Measurements from ENCODE around the gene ZMYND11. TPM values are rescaled to one million over a fixed set of nuclear protein-coding genes. Genes with fewer than 3 reads are reported as not detected.
A peak's percentile ranks its signal among the peaks of the same experiment; 100 is the strongest.

The ZMYND11 gene
- polyA plus RNA-seq, 2 of the 4 experiments (the other 2 are of a cell fraction): 47.7 to 99.7 TPM

- TF ChIP-seq KDM1A (IDR thresholded peaks at IDR 0.05; ENCODE audit: low read depth) (no peak), SREBF2 (IDR thresholded peaks at IDR 0.05) (no peak), POLR2AphosphoS2 (conservative IDR thresholded peaks at IDR 0.05; ENCODE audit: low read length) (no peak), SMC3 (IDR thresholded peaks at IDR 0.05) (no peak), FOSL2 (IDR thresholded peaks at IDR 0.05) (no peak), FOSL2 (CRISPR knock-in tag; IDR thresholded peaks at IDR 0.05) (no peak), HEYL (CRISPR knock-in tag; IDR thresholded peaks at IDR 0.05) (no peak), FOSB (CRISPR knock-in tag; IDR thresholded peaks at IDR 0.05) (no peak), ZSCAN20 (CRISPR knock-in tag; IDR thresholded peaks at IDR 0.05) (no peak), RARB (CRISPR knock-in tag; IDR thresholded peaks at IDR 0.05) (no peak)
- ATAC-seq (no peak), FAIRE-seq (no peak), DNase-seq (ENCODE audit: low read depth in 1 of 2, low spot score in 1 of 2) (no peak)
- CTCF ChIA-PET: no interaction called here
- 95% methylated on average over 1 of the region's 1 CpG for WGBS (ENCODE audit: missing lambda C conversion rate)
- Histone ChIP-seq H3K27ac (no peak overlapping the region), H3K4me2 (no peak overlapping the region), H3K4me1 (no peaks in the 10 kb centered on the region), H3K9me3 (peaks cover 5% of the 10 kb centered on the region; the same call in 1 of the 3 replicates), H3K4me3 (no peak overlapping the region)
- POLR2A ChIA-PET: no interaction called here
Measured at GRCh38 chr10:124874-125273, 10.4 kb upstream of the ZMYND11 start.

- TF ChIP-seq MAFK (IDR thresholded peaks at IDR 0.05; ENCODE audit: partially characterized antibody) (peak; percentile 50), FOXS1 (CRISPR knock-in tag; IDR thresholded peaks at IDR 0.05) (no peak)
- H3K4me1 ChIP-seq: peaks cover 7% of the 10 kb centered on the region
- no peak overlapping the region for H3K4me2 ChIP-seq
- H3K4me3 ChIP-seq: no peak overlapping the region
- ChIA-PET POLR2A (interaction anchor here (1.7 kb wide), 1 partner anchor 8 kb away, joined by 3 read pairs; no protein-coding TSS in a partner anchor), CTCF (interaction anchor here (0.6 to 1.9 kb wide), 3 partner anchors 10 to 80 kb away, joined by 3 to 5 read pairs (median 4); no protein-coding TSS in a partner anchor)
- ATAC-seq (no peak), FAIRE-seq (no peak), DNase-seq (ENCODE audit: low read depth in 1 of 2, low spot score in 1 of 2) (no peak)
- 95% methylated on average over 9 of the region's 9 CpGs for WGBS (ENCODE audit: missing lambda C conversion rate)
- no peak overlapping the region for H3K27ac ChIP-seq
- 0 out of 3 replicates have a peak, but pooled peaks cover 1% of the 10 kb centered on the region for H3K9me3 ChIP-seq
Measured at GRCh38 chr10:127612-128432, 7.4 kb upstream of the ZMYND11 start.

GRCh38 chr10:129810-130209, 5.4 kb upstream of the ZMYND11 start:
- peaks cover 17% of the 10 kb centered on the region for H3K4me1 ChIP-seq
- H3K4me2 ChIP-seq: no peak overlapping the region
- no peak overlapping the region for H3K27ac ChIP-seq
- no peak for DNase-seq (ENCODE audit: low read depth in 1 of 2, low spot score in 1 of 2)
- no peaks in the 10 kb centered on the region for H3K9me3 ChIP-seq
- ChIA-PET POLR2A (no interaction called here), CTCF (interaction anchor here (1.9 kb wide), 2 partner anchors 54 to 56 kb away, joined by 4 to 6 read pairs; no protein-coding TSS in a partner anchor)
- ATAC-seq: no peak
- no peak overlapping the region for H3K4me3 ChIP-seq
- no peak for FAIRE-seq
- TF ChIP-seq BCL3 (IDR thresholded peaks at IDR 0.05) (no peak), EHF (CRISPR knock-in tag; IDR thresholded peaks at IDR 0.05) (no peak), POLR2A (IDR thresholded peaks at IDR 0.05; ENCODE audit: low read length) (no peak)
- WGBS (ENCODE audit: missing lambda C conversion rate): 79% methylated on average over 4 of the region's 4 CpGs

- CTCF ChIA-PET: interaction anchor here (1.0 to 1.4 kb wide), 3 partner anchors 46 to 60 kb away, joined by 3 to 9 read pairs (median 6); no protein-coding TSS in a partner anchor
- ATAC-seq (peak in 1 of 2 experiments; percentile 31; a peak in 2 of 6 replicates), DNase-seq (ENCODE audit: low read depth in 1 of 2, low spot score in 1 of 2) (peak in 1 of 2 experiments; percentile 41), FAIRE-seq (no peak)
- Histone ChIP-seq H3K27ac (peak overlapping the region; percentile 95 to 99; a peak in 5 of 6 replicates), H3K4me2 (peak overlapping the region; percentile 95), H3K4me3 (peak overlapping the region; percentile 68), H3K4me1 (peaks cover 33% of the 10 kb centered on the region), H3K9me3 (no peaks in the 10 kb centered on the region)
- no peak for TF ChIP-seq HOXB5 (CRISPR knock-in tag; IDR thresholded peaks at IDR 0.05)
- peak; percentile 67 for TF ChIP-seq FOSL2 (IDR thresholded peaks at IDR 0.05)
- peak; percentile 88 for TF ChIP-seq FOSL2 (CRISPR knock-in tag; IDR thresholded peaks at IDR 0.05)
- TF ChIP-seq JUNB (IDR thresholded peaks at IDR 0.05): peak; percentile 40; the same call in 1 of the 2 replicates
- TF ChIP-seq CEBPB (IDR thresholded peaks at IDR 0.05): peak; percentile 30 to 62; a peak in 2 of 4 replicates
- TF ChIP-seq GATA3 (IDR thresholded peaks at IDR 0.05; ENCODE audit: borderline replicate concordance): peak; percentile 36; the same call in 1 of the 2 replicates
- peak; percentile 54 for TF ChIP-seq MAX (IDR thresholded peaks at IDR 0.05)
- no peak for TF ChIP-seq POLR2A (IDR thresholded peaks at IDR 0.05; ENCODE audit: low read length)
- POLR2A ChIA-PET: interaction anchor here (1.0 kb wide), 1 partner anchor 57 kb away, joined by 3 read pairs; no protein-coding TSS in a partner anchor
- WGBS (ENCODE audit: missing lambda C conversion rate): 20% methylated on average over 10 of the region's 10 CpGs
Measured at GRCh38 chr10:132946-133898, 2.0 kb upstream of the ZMYND11 start.

Data from A549 (cell line).